MM.1S (cell line): Measurements from ENCODE around the gene FAM107A.

Source experiments
- DNase-seq: peaks from one replicate; pipeline ENCODE4 v3.0.0-alpha.2; 2015
- H2AFZ ChIP-seq: fragments of 300-600 bp; sonication (generic); 2 replicates; pipeline ENCODE4 v1.6.0; 2016; ENCODE audit warnings: antibody characterized with exemption, low read length
- H3F3A ChIP-seq: fragments of 300-600 bp; sonication (generic); 2 replicates; pipeline ENCODE4 v1.6.1; 2016; ENCODE audit warnings: mild to moderate bottlenecking, antibody characterized with exemption, low read length, moderate library complexity, mixed read lengths; ENCODE audit not compliant: insufficient read depth
- H3K27ac ChIP-seq: fragments of 300-600 bp; sonication (generic); 2 replicates; pipeline ENCODE4 v1.5.1; 2016; ENCODE audit warnings: mild to moderate bottlenecking, low read length
- H3K27me3 ChIP-seq: fragments of 300-600 bp; sonication (generic); replicated peaks from 2 replicates; pipeline ENCODE4 v1.6.0; 2016; ENCODE audit warnings: low read length; ENCODE audit not compliant: insufficient read depth
- H3K36me3 ChIP-seq: fragments of 300-600 bp; sonication (generic); replicated peaks from 2 replicates; pipeline ENCODE4 v1.6.1; 2016; ENCODE audit warnings: mild to moderate bottlenecking, low read length, mixed read lengths; ENCODE audit not compliant: insufficient read depth
- H3K4me1 ChIP-seq: fragments of 300-600 bp; sonication (generic); 2 replicates; pipeline ENCODE4 v1.6.1; 2016; ENCODE audit warnings: low read length, mixed read lengths
- H3K4me2 ChIP-seq: fragments of 300-600 bp; sonication (generic); 2 replicates; pipeline ENCODE4 v1.6.0; 2016; ENCODE audit warnings: low read depth, low read length
- H3K4me3 ChIP-seq: fragments of 300-600 bp; sonication (generic); 2 replicates; pipeline ENCODE4 v1.5.1; 2016; ENCODE audit warnings: low read length, mixed read lengths
- H3K79me2 ChIP-seq: fragments of 300-600 bp; sonication (generic); 2 replicates; pipeline ENCODE4 v1.6.1; 2016; ENCODE audit warnings: mixed run types, low read length, mixed read lengths
- H3K9ac ChIP-seq: fragments of 300-600 bp; sonication (generic); 2 replicates; pipeline ENCODE4 v1.6.1; 2016; ENCODE audit warnings: low read length, mixed read lengths
- H3K9me2 ChIP-seq: fragments of 300-600 bp; sonication (generic); replicated peaks from 2 replicates; pipeline ENCODE4 v1.6.1; 2016; ENCODE audit warnings: mild to moderate bottlenecking, low read length, mixed read lengths; ENCODE audit not compliant: insufficient read depth
- H3K9me3 ChIP-seq: fragments of 300-600 bp; sonication (generic); replicated peaks from 2 replicates; pipeline ENCODE4 v1.6.1; 2016; ENCODE audit warnings: mild to moderate bottlenecking, low read length, mixed read lengths; ENCODE audit not compliant: insufficient read depth
- H4K20me1 ChIP-seq: fragments of 300-600 bp; sonication (generic); 2 replicates; pipeline ENCODE4 v1.6.1; 2016; ENCODE audit warnings: mild to moderate bottlenecking, low read length, moderate library complexity, mixed read lengths; ENCODE audit not compliant: insufficient read depth
- CTCF ChIP-seq: fragments of 300-600 bp; sonication (generic); IDR thresholded peaks from 2 replicates; pipeline ENCODE4 v1.5.1; 2016; ENCODE audit warnings: antibody characterized with exemption, low read length, mixed read lengths
- EZH2 ChIP-seq: fragments of 300-600 bp; sonication (generic); optimal IDR thresholded peaks from 2 replicates; pipeline ENCODE3; 2017; ENCODE audit warnings: low read depth, mild to moderate bottlenecking, antibody characterized with exemption, low read length, mixed read lengths
- EZH2phosphoT487 ChIP-seq: fragments of 300-600 bp; sonication (generic); IDR thresholded peaks from 2 replicates; pipeline ENCODE4 v1.6.1; 2018; ENCODE audit warnings: antibody characterized with exemption, low read length

The FAM107A gene

GRCh38 chr3:58544541-58544940 is 32.6 kb downstream of the FAM107A start:
- TF ChIP-seq CTCF: no peak
- Histone ChIP-seq H3K27me3 (no peaks in the 10 kb centered on the region), H3K9me3 (no peaks in the 10 kb centered on the region), H3K79me2 (no peaks in the 10 kb centered on the region), H3K4me2 (no peak overlapping the region), H3K4me1 (no peaks in the 10 kb centered on the region), H3K9me2 (no peaks in the 10 kb centered on the region), H3K4me3 (no peak overlapping the region), H2AFZ (no peak overlapping the region), H3K9ac (no peak overlapping the region), H3K36me3 (no peaks in the 10 kb centered on the region), H3K27ac (no peak overlapping the region), H3F3A (no peaks in the 10 kb centered on the region), H4K20me1 (no peaks in the 10 kb centered on the region)
- DNase-seq: no peak

GRCh38 chr3:58540176-58540858 is 36.9 kb downstream of the FAM107A start:
- Histone ChIP-seq H2AFZ (no peak overlapping the region), H3K4me1 (no peaks in the 10 kb centered on the region), H3K36me3 (no peaks in the 10 kb centered on the region), H3K4me2 (no peak overlapping the region), H3F3A (no peaks in the 10 kb centered on the region), H3K79me2 (no peaks in the 10 kb centered on the region), H3K27me3 (no peaks in the 10 kb centered on the region), H4K20me1 (no peaks in the 10 kb centered on the region), H3K9me2 (no peaks in the 10 kb centered on the region), H3K4me3 (no peak overlapping the region), H3K9ac (no peak overlapping the region), H3K27ac (no peak overlapping the region), H3K9me3 (no peaks in the 10 kb centered on the region)
- TF ChIP-seq EZH2 (no peak), EZH2phosphoT487 (no peak), CTCF (no peak)
- no peak for DNase-seq

GRCh38 chr3:58539626-58540025 is 37.6 kb downstream of the FAM107A start:
- Histone ChIP-seq H3K27ac (no peak overlapping the region), H3K4me1 (no peaks in the 10 kb centered on the region), H3K4me3 (no peak overlapping the region), H3F3A (no peaks in the 10 kb centered on the region), H4K20me1 (no peaks in the 10 kb centered on the region), H3K9ac (no peak overlapping the region), H3K36me3 (no peaks in the 10 kb centered on the region), H2AFZ (no peak overlapping the region), H3K79me2 (no peaks in the 10 kb centered on the region), H3K27me3 (no peaks in the 10 kb centered on the region), H3K9me3 (no peaks in the 10 kb centered on the region), H3K9me2 (no peaks in the 10 kb centered on the region), H3K4me2 (no peak overlapping the region)
- no peak for DNase-seq
- no peak for TF ChIP-seq CTCF
- TF ChIP-seq EZH2: no peak
- TF ChIP-seq EZH2phosphoT487: no peak
